Activated CD4-positive, alpha-beta memory T cell treated with anti-CD3 and anti-CD28 coated beads for 36 hours (primary cell): ENCODE data around the gene APOL6. TPM values are rescaled to one million over a fixed set of nuclear protein-coding genes. Genes with fewer than 3 reads are reported as not detected.

ENCODE experiments used
- CTCF ChIA-PET: fragments of 350-600 bp; sonication (Branson Sonifier 250); formaldehyde crosslinking; loops from one replicate; lab custom pipeline; 2021; ENCODE audit warnings: antibody characterized with exemption, inconsistent platforms; lab: Charles Lee
- POLR2A ChIA-PET: fragments of 350-600 bp; sonication (Branson Sonifier 250); formaldehyde crosslinking; loops from one replicate; lab custom pipeline; 2021; ENCODE audit warnings: antibody characterized with exemption; lab: Charles Lee
- DNase-seq: peaks from one replicate; pipeline ENCODE4 v3.0.0-alpha.2; 2020
- H3K27ac Mint-ChIP-seq: one replicate; pipeline ENCODE4 v1.8.0; 2021; ENCODE audit warnings: mixed read lengths
- H3K27me3 Mint-ChIP-seq: one replicate; pipeline ENCODE4 v1.8.0; 2021; ENCODE audit warnings: mixed read lengths
- H3K36me3 Mint-ChIP-seq: one replicate; pipeline ENCODE4 v1.8.0; 2021; ENCODE audit warnings: mixed read lengths
- H3K4me1 Mint-ChIP-seq: one replicate; pipeline ENCODE4 v1.8.0; 2021; ENCODE audit warnings: low read depth, mixed read lengths
- H3K4me3 Mint-ChIP-seq: one replicate; pipeline ENCODE4 v1.8.0; 2021; ENCODE audit warnings: mild to moderate bottlenecking, mixed read lengths
- H3K9me3 Mint-ChIP-seq: one replicate; pipeline ENCODE4 v1.8.0; 2021; ENCODE audit warnings: mixed read lengths
- intact Hi-C: fragments of 100-400 bp; cut with micrococcal nuclease; formaldehyde crosslinking; loops from one replicate; pipeline ENCODE4 v1.15.1; 2023
- total RNA-seq, 2 experiments: library from RNA; stranded (reverse); gene quantifications; one replicate each; pipeline ENCODE4 v1.2.3, GENCODE V29; 2021

Gene APOL6
- total RNA-seq, 2 experiments from 2014 or later: 26.7 to 27.7 TPM

- Mint-ChIP-seq H3K36me3 (no peaks in the 10 kb centered on the region), H3K27ac (no peak overlapping the region), H3K9me3 (no peaks in the 10 kb centered on the region), H3K4me3 (no peak overlapping the region), H3K27me3 (peaks cover 17% of the 10 kb centered on the region), H3K4me1 (peaks cover 8% of the 10 kb centered on the region)
- POLR2A ChIA-PET: no interaction called here
- CTCF ChIA-PET: interaction anchor here (2.4 kb wide), 1 partner anchor 12 kb away, joined by 10 read pairs; no protein-coding TSS in a partner anchor
- intact Hi-C loops: no loop called here
- no peak for DNase-seq
Observed at GRCh38 chr22:35609761-35610160, 38.5 kb upstream of the APOL6 start.

GRCh38 chr22:35610741-35611140 is 37.5 kb upstream of the APOL6 start:
- intact Hi-C loops: no loop called here
- Mint-ChIP-seq H3K27ac (no peak overlapping the region), H3K4me1 (peaks cover 9% of the 10 kb centered on the region), H3K27me3 (peaks cover 14% of the 10 kb centered on the region), H3K4me3 (no peak overlapping the region), H3K9me3 (no peaks in the 10 kb centered on the region), H3K36me3 (no peaks in the 10 kb centered on the region)
- ChIA-PET POLR2A (no interaction called here), CTCF (interaction anchor here (1.6 to 2.4 kb wide), 2 partner anchors 11 to 260 kb away, joined by 3 to 10 read pairs; no protein-coding TSS in a partner anchor)
- no peak for DNase-seq

GRCh38 chr22:35611200-35611890 is 36.9 kb upstream of the APOL6 start:
- Mint-ChIP-seq H3K27me3 (peaks cover 12% of the 10 kb centered on the region), H3K36me3 (no peaks in the 10 kb centered on the region), H3K9me3 (no peaks in the 10 kb centered on the region), H3K27ac (no peak overlapping the region), H3K4me1 (peaks cover 13% of the 10 kb centered on the region), H3K4me3 (no peak overlapping the region)
- ChIA-PET CTCF (interaction anchor here (0.7 to 2.4 kb wide), 4 partner anchors 10 to 260 kb away, joined by 3 to 10 read pairs (median 3); no protein-coding TSS in a partner anchor), POLR2A (no interaction called here)
- intact Hi-C loops: no loop called here
- no peak for DNase-seq

GRCh38 chr22:35611891-35612576 is 36.2 kb upstream of the APOL6 start:
- no peak overlapping the region for H3K27ac Mint-ChIP-seq

GRCh38 chr22:35612903-35613302 is 35.3 kb upstream of the APOL6 start:
- Mint-ChIP-seq H3K4me1 (peaks cover 20% of the 10 kb centered on the region), H3K27ac (no peak overlapping the region)
- CTCF ChIA-PET: no interaction called here

More at GRCh38 chr22:35611891-35612576, 36.2 kb upstream of the APOL6 start:
- Mint-ChIP-seq H3K9me3 (no peaks in the 10 kb centered on the region), H3K36me3 (no peaks in the 10 kb centered on the region), H3K4me1 (peaks cover 20% of the 10 kb centered on the region), H3K4me3 (no peak overlapping the region), H3K27me3 (peaks cover 10% of the 10 kb centered on the region)
- intact Hi-C loops: no loop called here
- ChIA-PET POLR2A (no interaction called here), CTCF (interaction anchor here (0.5 to 2.4 kb wide), 5 partner anchors 10 to 261 kb away, joined by 3 to 10 read pairs (median 3); no protein-coding TSS in a partner anchor)
- DNase-seq: no peak

GRCh38 chr22:35614404-35614803 is 33.8 kb upstream of the APOL6 start:
- no peak for DNase-seq
- ChIA-PET POLR2A (no interaction called here), CTCF (no interaction called here)
- intact Hi-C loops: no loop called here
- peaks cover 20% of the 10 kb centered on the region for H3K4me1 Mint-ChIP-seq
- no peaks in the 10 kb centered on the region for H3K36me3 Mint-ChIP-seq
- H3K4me3 Mint-ChIP-seq: no peak overlapping the region
- H3K27ac Mint-ChIP-seq: no peak overlapping the region
- peaks cover 4% of the 10 kb centered on the region for H3K27me3 Mint-ChIP-seq
- no peaks in the 10 kb centered on the region for H3K9me3 Mint-ChIP-seq

More at GRCh38 chr22:35612903-35613302, 35.3 kb upstream of the APOL6 start:
- no peak for DNase-seq
- Mint-ChIP-seq H3K36me3 (no peaks in the 10 kb centered on the region), H3K27me3 (peaks cover 10% of the 10 kb centered on the region), H3K4me3 (no peak overlapping the region), H3K9me3 (no peaks in the 10 kb centered on the region)
- intact Hi-C loops: no loop called here
- POLR2A ChIA-PET: no interaction called here

- H3K4me3 Mint-ChIP-seq: no peak overlapping the region
- POLR2A ChIA-PET: no interaction called here
- H3K36me3 Mint-ChIP-seq: no peaks in the 10 kb centered on the region
- intact Hi-C loops: no loop called here
- peaks cover 20% of the 10 kb centered on the region for H3K4me1 Mint-ChIP-seq
- CTCF ChIA-PET: interaction anchor here (1.5 to 2.5 kb wide), 2 partner anchors 12 to 450 kb away, joined by 4 to 10 read pairs; no protein-coding TSS in a partner anchor
- no peak for DNase-seq
- no peaks in the 10 kb centered on the region for H3K9me3 Mint-ChIP-seq
- H3K27ac Mint-ChIP-seq: no peak overlapping the region
- H3K27me3 Mint-ChIP-seq: no peaks in the 10 kb centered on the region
Observed at GRCh38 chr22:35615156-35615555, 33.1 kb upstream of the APOL6 start.

- intact Hi-C loops: no loop called here
- H3K27me3 Mint-ChIP-seq: no peaks in the 10 kb centered on the region
- H3K4me1 Mint-ChIP-seq: peaks cover 20% of the 10 kb centered on the region
- DNase-seq: no peak
- no peak overlapping the region for H3K27ac Mint-ChIP-seq
- CTCF ChIA-PET: interaction anchor here (0.8 to 2.5 kb wide), 4 partner anchors 11 to 508 kb away, joined by 3 to 10 read pairs (median 4); no protein-coding TSS in a partner anchor
- POLR2A ChIA-PET: interaction anchor here (0.6 kb wide), 1 partner anchor 286 kb away, joined by 5 read pairs; no protein-coding TSS in a partner anchor
- H3K36me3 Mint-ChIP-seq: no peaks in the 10 kb centered on the region
- no peaks in the 10 kb centered on the region for H3K9me3 Mint-ChIP-seq
- no peak overlapping the region for H3K4me3 Mint-ChIP-seq
Observed at GRCh38 chr22:35616043-35616442, 32.2 kb upstream of the APOL6 start.

GRCh38 chr22:35617137-35617755 is 31.0 kb upstream of the APOL6 start, which contains the start of gene MB:
MB (minus strand) TSS chr22:35617329; CDS start chr22:35617257, 72 bp downstream.
- DNase-seq: no peak
- POLR2A ChIA-PET: no interaction called here
- Mint-ChIP-seq H3K36me3 (no peaks in the 10 kb centered on the region), H3K4me3 (no peak within 1 kb of the TSS), H3K27ac (no peak within 1 kb of the TSS), H3K9me3 (no peaks in the 10 kb centered on the region), H3K4me1 (peaks cover 15% of the 10 kb centered on the region), H3K27me3 (no peaks in the 10 kb centered on the region)
- intact Hi-C loops: no loop called here
- CTCF ChIA-PET: interaction anchor here (1.0 to 2.5 kb wide), 3 partner anchors 10 to 507 kb away, joined by 3 to 10 read pairs (median 4); no protein-coding TSS in a partner anchor

GRCh38 chr22:35618427-35619223 is 29.6 kb upstream of the APOL6 start:
- no peak overlapping the region for H3K27ac Mint-ChIP-seq
- no peak for DNase-seq
- intact Hi-C loops: no loop called here
- CTCF ChIA-PET: no interaction called here
- no peaks in the 10 kb centered on the region for H3K36me3 Mint-ChIP-seq
- H3K27me3 Mint-ChIP-seq: no peaks in the 10 kb centered on the region
- H3K4me1 Mint-ChIP-seq: peaks cover 15% of the 10 kb centered on the region
- POLR2A ChIA-PET: no interaction called here
- no peaks in the 10 kb centered on the region for H3K9me3 Mint-ChIP-seq
- no peak overlapping the region for H3K4me3 Mint-ChIP-seq
